HTR-8/SVneo (cell line): ENCODE data around the gene SP3.

Experiments
- DNase-seq: peaks from one replicate; pipeline ENCODE4 v3.0.0; 2011; ENCODE audit warnings: low spot score, mixed read lengths; ENCODE audit not compliant: insufficient read length
- FAIRE-seq: peaks from 2 replicates; lab custom pipeline; 2011; peaks lifted over from hg19 to GRCh38; lab: Jason Lieb, UNC

Gene SP3

GRCh38 chr2:173970516-173970924 is 5.3 kb upstream of the SP3 start:
- no peak for DNase-seq
- no peak for FAIRE-seq

DNA sequence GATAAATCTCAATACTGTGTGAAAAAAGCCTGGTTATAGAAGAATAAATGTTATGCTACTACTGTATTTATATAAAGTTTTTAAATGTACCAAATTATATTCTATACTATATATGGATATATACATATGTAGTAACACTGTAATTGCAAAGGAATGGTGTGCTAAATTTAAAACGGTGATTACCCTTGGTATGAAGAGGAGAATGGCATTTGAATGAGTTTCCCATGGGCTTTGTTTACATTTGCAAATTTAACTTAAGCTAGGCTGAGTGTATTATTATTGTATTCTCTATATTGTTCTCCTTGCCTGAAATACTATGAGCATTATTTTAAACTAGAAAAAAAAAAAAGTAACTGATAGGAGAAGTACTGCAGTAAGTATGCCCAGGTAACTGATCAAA is 4.7 kb upstream of the SP3 start:
- no peak for FAIRE-seq
- DNase-seq = no peak

DNA sequence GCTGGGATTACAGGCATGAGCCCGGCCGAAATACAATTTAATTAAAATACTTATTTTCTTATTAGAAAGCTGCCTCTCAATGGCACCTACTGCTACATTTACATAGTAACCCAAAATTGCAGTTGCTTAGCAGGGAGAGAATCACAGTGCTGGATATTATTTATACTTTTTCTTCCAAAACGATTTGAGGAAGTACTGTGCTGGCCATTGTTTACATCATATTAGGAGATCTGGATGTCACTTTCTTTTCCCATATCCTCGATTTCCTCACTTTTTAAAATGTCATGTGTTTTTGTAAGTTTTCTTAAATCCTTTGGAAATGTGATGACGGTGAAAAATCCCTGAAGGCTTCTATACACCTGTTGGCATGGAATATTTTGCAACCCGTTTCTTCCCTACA is 3.4 kb upstream of the SP3 start:
- DNase-seq (no peak), FAIRE-seq (no peak)

DNA sequence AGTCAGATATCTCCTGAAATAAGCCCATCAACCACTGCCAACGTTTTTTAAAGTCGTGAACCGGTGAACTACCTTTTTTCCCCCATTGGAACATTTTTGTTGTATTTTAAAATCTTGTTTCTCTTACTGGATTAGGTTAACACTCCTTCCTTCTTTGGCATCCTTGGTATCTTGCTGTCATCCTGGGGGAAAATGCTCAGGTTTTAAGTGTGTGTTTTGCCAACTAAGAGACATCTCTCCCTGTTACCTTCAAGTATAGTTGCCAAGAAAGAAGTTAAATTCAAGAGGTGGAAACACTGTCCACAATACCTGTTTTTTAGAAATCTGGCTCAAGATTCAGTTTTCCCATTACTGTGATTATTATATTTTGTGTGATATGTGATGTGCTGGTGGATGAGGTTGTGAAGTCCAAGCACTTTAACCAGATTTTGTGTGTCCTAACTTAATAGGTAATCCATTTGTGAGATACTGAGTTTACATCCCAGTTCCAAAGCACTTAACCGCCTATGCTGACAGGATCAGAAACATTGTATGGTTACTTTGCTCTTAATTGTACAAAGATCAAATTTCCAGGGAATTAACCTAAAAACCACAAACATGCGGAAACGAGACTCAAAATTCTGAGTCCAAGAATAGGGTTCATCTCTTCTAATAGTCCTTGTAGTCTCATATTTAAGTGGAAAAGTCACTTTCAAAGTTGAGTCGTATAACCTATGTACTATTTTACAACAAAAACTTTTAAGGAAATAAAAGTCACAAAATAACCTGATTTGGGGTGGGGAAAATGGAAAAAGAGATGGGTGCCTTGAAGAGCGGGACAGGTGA is 1.3 kb upstream of the SP3 start:
- no peak for DNase-seq
- no peak for FAIRE-seq

DNA sequence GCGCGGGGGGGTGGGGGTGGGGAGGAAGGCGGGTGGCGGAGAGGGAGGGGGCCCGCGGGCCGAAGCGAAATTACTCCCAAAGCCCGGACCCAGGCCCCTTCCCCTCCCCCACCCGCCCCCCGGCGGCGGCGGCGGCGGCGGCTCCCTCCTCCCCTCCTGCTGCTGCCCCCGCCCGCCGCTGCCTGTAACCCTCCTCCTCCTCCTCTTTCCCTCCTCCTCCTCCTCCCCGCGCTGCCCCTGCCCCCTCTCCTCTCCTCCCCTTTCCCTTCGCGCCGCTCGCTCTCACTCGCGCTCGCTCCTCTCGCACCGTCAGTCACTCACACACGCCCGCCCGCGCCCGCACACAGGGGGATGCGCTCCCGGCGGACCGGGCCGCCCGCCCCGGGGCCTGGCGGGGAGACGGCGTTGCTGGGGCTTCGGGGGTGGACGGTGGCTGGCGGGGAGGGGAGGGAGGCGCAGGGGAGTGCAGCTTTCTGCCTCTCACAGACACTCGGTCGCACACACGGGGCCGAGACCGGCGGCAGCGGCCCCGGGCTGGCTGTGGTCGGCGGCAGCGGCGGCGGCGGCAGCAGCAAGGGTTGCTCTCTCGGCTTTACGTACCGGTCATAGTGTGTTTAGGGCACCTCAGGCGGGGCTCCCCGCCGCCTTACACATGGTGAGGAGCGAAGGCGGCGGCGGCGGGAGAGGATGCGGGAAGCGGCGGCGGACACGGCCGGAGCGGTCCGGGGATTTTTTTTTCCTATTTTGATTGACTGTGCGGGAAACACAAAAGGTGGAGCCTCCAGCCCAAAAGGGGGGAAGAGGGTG is 405 bp downstream of the SP3 start:
- peak; percentile 89 for FAIRE-seq

DNA sequence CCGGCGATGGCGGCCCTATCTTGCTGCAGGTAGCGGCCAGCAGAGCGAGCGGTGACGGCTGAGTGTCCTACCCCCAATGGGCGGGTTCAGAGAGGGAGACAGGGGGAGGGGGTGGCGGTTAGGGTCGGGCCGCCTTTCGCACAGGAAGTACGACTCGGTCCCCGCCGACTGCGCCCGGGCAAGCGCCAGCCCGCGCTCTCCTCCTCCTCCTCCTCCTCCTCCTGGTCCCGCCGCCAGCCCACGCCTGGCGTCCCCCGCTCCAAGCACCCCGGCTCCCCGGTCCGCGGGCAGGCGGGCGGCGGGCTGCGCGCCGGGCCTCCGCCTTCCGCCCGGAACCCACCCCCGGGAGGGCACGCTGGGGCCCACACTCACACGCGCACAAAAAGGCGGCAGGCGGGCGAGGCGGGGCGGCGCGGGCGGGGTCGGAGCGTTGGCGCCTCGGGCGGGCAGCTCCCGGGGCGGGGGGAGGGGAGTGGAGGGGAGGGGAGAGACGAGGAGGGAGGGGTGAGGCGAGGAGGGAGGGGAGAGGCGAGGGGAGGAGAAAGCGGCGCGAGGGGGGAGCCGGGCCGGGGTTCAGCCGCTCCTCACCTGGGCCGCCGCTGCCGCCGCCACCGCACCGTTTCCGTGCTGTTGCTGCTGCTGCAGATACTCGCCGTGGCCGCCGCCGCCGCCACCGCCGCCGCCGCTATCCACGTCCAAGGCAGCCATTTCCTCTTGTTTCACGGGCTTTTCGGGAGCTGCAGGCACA is 1.2 kb downstream of the SP3 start:
- FAIRE-seq = peak; percentile 88
- peak; percentile 76 for DNase-seq

More for the DNA sequence above, 405 bp downstream of the SP3 start:
- DNase-seq = peak; percentile 60

- no peak for FAIRE-seq
- DNase-seq = no peak
Observed at GRCh38 chr2:173963323-173963816, 1.8 kb downstream of the SP3 start.

- DNase-seq = no peak
- FAIRE-seq = no peak
Observed at GRCh38 chr2:173962583-173963110, 2.5 kb downstream of the SP3 start.

GRCh38 chr2:173962031-173962430 is 3.1 kb downstream of the SP3 start:
- FAIRE-seq (no peak), DNase-seq (no peak)

- DNase-seq = no peak
- FAIRE-seq = no peak
Observed at GRCh38 chr2:173961346-173961705, 3.8 kb downstream of the SP3 start.

DNA sequence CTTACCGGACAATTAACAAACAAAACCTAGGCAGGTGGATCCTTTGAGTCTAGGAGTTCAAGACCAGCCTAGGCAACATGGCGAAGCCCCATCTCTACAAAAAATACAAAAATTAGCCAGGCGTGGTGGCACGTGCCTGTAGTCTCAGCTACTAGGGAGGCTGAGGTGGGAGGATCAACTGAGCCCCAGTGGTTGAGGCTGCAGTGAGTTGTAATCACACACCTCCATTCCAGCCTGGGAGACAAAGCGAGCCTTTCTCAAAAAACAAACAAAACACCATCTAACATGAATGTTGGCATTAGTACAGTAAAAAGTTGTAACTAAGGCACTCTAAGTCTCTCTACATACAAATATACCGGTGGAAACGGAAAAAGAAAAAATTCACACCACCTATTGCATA is 5.3 kb downstream of the SP3 start:
- FAIRE-seq = no peak
- DNase-seq = no peak

- DNase-seq (no peak), FAIRE-seq (no peak)
Observed at GRCh38 chr2:173959358-173959884, 5.8 kb downstream of the SP3 start.

DNA sequence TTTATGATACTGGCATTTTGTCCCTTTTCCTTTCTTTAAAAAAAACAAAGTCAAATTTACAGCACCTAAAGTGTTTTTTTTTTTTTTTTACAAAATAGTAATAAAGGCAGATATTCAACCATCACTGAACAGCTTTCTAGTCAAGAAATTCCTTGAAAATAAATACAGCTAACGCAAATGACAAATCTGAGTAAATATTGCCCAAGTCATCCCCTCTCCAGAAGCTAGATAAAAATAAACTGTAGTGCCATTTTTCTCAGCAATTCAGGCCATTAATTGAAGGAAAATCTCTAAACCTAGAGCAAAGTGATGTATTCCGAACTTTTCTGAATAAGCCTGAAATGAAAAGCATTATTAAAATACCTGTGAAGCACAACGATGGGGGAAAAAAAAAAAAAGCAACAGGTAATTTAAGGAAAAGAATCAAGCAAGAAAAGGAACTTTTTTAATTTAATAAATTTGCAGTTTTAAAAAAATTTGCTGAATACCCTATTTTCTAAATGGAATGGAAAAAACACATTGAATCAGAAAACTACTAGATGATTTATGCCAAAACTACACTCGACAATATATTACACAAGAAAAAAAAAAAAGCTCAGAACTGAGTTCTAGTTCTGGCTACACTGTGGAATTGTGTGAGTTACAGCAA is 6.9 kb downstream of the SP3 start:
- no peak for FAIRE-seq
- DNase-seq = no peak

GRCh38 chr2:173957517-173957916 is 7.7 kb downstream of the SP3 start:
- FAIRE-seq = no peak

DNA sequence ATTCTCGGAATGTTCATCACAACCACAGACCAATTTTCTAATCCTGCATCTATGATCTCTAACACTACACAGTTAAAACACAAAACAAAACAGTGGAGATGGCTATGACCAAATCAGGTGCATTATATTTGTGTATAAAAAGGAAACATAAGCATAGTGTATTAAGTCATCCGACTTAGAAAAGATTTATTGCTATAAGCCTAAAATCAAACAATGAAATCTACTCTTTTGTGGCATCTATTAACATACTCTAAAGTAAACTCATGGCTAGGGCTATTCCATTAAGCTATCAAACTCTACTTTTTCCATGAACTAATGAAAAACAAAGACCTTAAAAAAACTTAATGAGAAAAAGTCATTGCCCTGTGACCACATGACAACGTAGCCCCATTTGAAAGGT is 8.7 kb downstream of the SP3 start:
- no peak for FAIRE-seq
- no peak for DNase-seq

More at GRCh38 chr2:173957517-173957916, 7.7 kb downstream of the SP3 start:
- no peak for DNase-seq

GRCh38 chr2:173955867-173956266 is 9.3 kb downstream of the SP3 start:
- peak; percentile 9 for FAIRE-seq
- no peak for DNase-seq

- no peak for FAIRE-seq
- no peak for DNase-seq
Observed at GRCh38 chr2:173955004-173955403, 10.2 kb downstream of the SP3 start.

- FAIRE-seq = no peak
- DNase-seq = no peak
Observed at GRCh38 chr2:173953047-173953424, 12.1 kb downstream of the SP3 start.

DNA sequence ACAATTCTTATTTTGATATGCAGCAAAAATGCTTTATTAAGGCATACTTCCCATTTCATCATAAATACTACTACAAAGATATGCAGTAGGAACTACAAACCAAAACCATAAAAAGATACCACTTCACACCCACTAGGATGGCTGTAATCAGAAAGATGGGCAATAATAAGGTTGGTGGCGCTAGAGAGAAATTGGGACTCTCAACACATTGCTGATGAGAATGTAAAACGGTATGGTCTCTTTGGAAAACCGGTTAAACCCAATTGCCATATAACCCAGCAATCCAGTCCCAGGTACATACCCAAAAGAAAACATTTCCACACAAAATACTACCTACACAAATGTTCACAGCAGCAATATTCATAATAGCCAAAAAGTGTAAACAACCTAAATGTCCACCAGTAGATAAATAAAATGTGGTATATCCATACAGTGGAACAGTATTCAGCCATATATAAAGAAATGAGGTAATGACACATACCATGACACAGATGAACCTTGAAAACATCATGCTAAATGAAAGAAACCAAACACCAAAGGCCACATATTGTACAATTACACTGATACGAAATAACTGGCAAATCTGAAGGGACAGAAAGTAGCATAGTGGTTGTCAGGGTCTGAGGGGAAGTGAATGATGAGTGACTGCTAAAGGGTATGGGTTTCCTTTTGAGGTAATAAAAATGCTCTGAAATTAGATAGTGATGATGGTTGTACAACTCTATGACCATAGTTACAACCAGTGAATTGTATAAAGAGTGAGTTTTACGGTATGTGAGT is 12.7 kb downstream of the SP3 start:
- no peak for FAIRE-seq
- DNase-seq = no peak
